ENCODE data around the gene ADCY9.

The ADCY9 gene

GRCh38 chr16:3998793-3999478 lies 117.3 kb downstream of the ADCY9 start:
- no peak for DNase-seq

- DNase-seq: no peak
Observed at GRCh38 chr16:3997231-3997841, 118.9 kb downstream of the ADCY9 start.

GRCh38 chr16:3995001-3995400 lies 121.2 kb downstream of the ADCY9 start:
- DNase-seq: no peak

GRCh38 chr16:3993052-3993785 lies 123.0 kb downstream of the ADCY9 start:
- no peak for DNase-seq

GRCh38 chr16:3992297-3993051 lies 123.8 kb downstream of the ADCY9 start:
- DNase-seq: peak; percentile 22

GRCh38 chr16:3988824-3989223 lies 127.4 kb downstream of the ADCY9 start:
- no peak for DNase-seq

GRCh38 chr16:3988011-3988410 lies 128.2 kb downstream of the ADCY9 start:
- DNase-seq: no peak

- no peak for DNase-seq
Observed at GRCh38 chr16:3987231-3987630, 129.0 kb downstream of the ADCY9 start.

GRCh38 chr16:3986235-3986544 lies 130.1 kb downstream of the ADCY9 start:
- DNase-seq: no peak

GRCh38 chr16:3984111-3985060 lies 131.9 kb downstream of the ADCY9 start:
- no peak for DNase-seq

GRCh38 chr16:3983081-3983520 lies 133.1 kb downstream of the ADCY9 start:
- DNase-seq: peak; percentile 24

GRCh38 chr16:3982216-3982615 lies 134.0 kb downstream of the ADCY9 start:
- no peak for DNase-seq

GRCh38 chr16:3980253-3981111 lies 135.8 kb downstream of the ADCY9 start:
- DNase-seq: no peak

GRCh38 chr16:3979518-3979917 lies 136.7 kb downstream of the ADCY9 start:
- no peak for DNase-seq

GRCh38 chr16:3979070-3979469 lies 137.2 kb downstream of the ADCY9 start:
- no peak for DNase-seq

GRCh38 chr16:3977376-3977775 lies 138.9 kb downstream of the ADCY9 start:
- no peak for DNase-seq

GRCh38 chr16:3974751-3975150 lies 141.5 kb downstream of the ADCY9 start:
- no peak for DNase-seq

- no peak for DNase-seq
Observed at GRCh38 chr16:3971706-3972105, 144.5 kb downstream of the ADCY9 start.

- no peak for DNase-seq
Observed at GRCh38 chr16:3971261-3971660, 145.0 kb downstream of the ADCY9 start.

GRCh38 chr16:3968551-3968950 lies 147.7 kb downstream of the ADCY9 start:
- no peak for DNase-seq

- DNase-seq: no peak
Observed at GRCh38 chr16:3966681-3967080, 149.6 kb downstream of the ADCY9 start.

Measured in NCI-H748 treated with DMSO at 0.1 percent for 48 hours (cell line).